Neural cell (in vitro differentiated cells): Measurements from ENCODE around the gene PRIMA1. TPM values are rescaled to one million over a fixed set of nuclear protein-coding genes. Genes with fewer than 3 reads are reported as not detected.

Source experiments
- H2AFZ ChIP-seq: fragments of 200-600, 300-800 bp; sonication (generic), shearing (Covaris generic); 2 replicates; pipeline ENCODE4 v1.6.0; 2014; ENCODE audit warnings: low read depth, mild to moderate bottlenecking, antibody characterized with exemption, low read length, moderate library complexity
- H3F3A ChIP-seq: fragments of 200-600 bp; shearing (Covaris generic); 2 replicates; pipeline ENCODE4 v1.6.1; 2016; ENCODE audit warnings: mild to moderate bottlenecking, moderate library complexity, mixed read lengths, antibody characterized with exemption, low read length; ENCODE audit not compliant: insufficient read depth, poor library complexity, severe bottlenecking
- H3K27ac ChIP-seq: fragments of 200-600, 300-800 bp; sonication (generic), shearing (Covaris generic); 2 replicates; pipeline ENCODE4 v1.5.1; 2014; ENCODE audit warnings: mild to moderate bottlenecking, low read length, moderate library complexity
- H3K27me3 ChIP-seq: fragments of 300-800, 200-600 bp; sonication (generic), shearing (Covaris generic); 2 replicates; pipeline ENCODE4 v1.6.0; 2014; ENCODE audit warnings: mild to moderate bottlenecking, low read depth, low read length, moderate library complexity; ENCODE audit not compliant: insufficient read depth
- H3K36me3 ChIP-seq: fragments of 300-800, 200-600 bp; sonication (generic), shearing (Covaris generic); 2 replicates; pipeline ENCODE4 v1.5.1; 2014; ENCODE audit warnings: mild to moderate bottlenecking, antibody characterized with exemption, low read length, moderate library complexity; ENCODE audit not compliant: insufficient read depth
- H3K4me2 ChIP-seq: fragments of 300-800, 200-600 bp; sonication (generic), shearing (Covaris generic); 2 replicates; pipeline ENCODE4 v1.6.0; 2014; ENCODE audit warnings: mild to moderate bottlenecking, low read length
- H3K4me3 ChIP-seq: fragments of 300-800, 200-600 bp; sonication (generic), shearing (Covaris generic); 2 replicates; pipeline ENCODE4 v1.5.1; 2014; ENCODE audit warnings: mild to moderate bottlenecking, low read length, moderate library complexity
- H3K79me2 ChIP-seq: fragments of 200-600 bp; shearing (Covaris generic); replicated peaks from 2 replicates; pipeline ENCODE4 v1.6.0; 2014; ENCODE audit warnings: mild to moderate bottlenecking, low read length, moderate library complexity; ENCODE audit not compliant: insufficient read depth
- H3K9ac ChIP-seq: fragments of 300-800, 200-600 bp; sonication (generic), shearing (Covaris generic); 2 replicates; pipeline ENCODE4 v1.6.1; 2016; ENCODE audit warnings: mild to moderate bottlenecking, low read length, mixed read lengths
- H3K9me2 ChIP-seq: fragments of 200-600 bp; shearing (Covaris generic); 2 replicates; pipeline ENCODE4 v1.6.1; 2016; ENCODE audit warnings: mild to moderate bottlenecking, low read length, mixed read lengths; ENCODE audit not compliant: insufficient read depth
- H3K9me3 ChIP-seq: fragments of 200-600, 300-800 bp; sonication (generic), shearing (Covaris generic); 2 replicates; pipeline ENCODE4 v1.6.1; 2016; ENCODE audit warnings: mild to moderate bottlenecking, mixed run types, low read length, moderate library complexity, mixed read lengths
- H4K20me1 ChIP-seq: fragments of 200-600 bp; shearing (Covaris generic); 2 replicates; pipeline ENCODE4 v1.6.1; 2016; ENCODE audit warnings: mild to moderate bottlenecking, mixed run types; ENCODE audit not compliant: insufficient read depth
- CTCF ChIP-seq: fragments of 450-650 bp; IDR thresholded peaks from 2 replicates; pipeline ENCODE4 v1.5.1; 2014; ENCODE audit warnings: antibody characterized with exemption, mild to moderate bottlenecking, moderate library complexity; ENCODE audit not compliant: poor library complexity, severe bottlenecking
- EP300 ChIP-seq: fragments of 450-650 bp; conservative IDR thresholded peaks from 2 replicates; pipeline ENCODE4 v1.6.1; 2014; ENCODE audit warnings: antibody characterized with exemption, mild to moderate bottlenecking, moderate library complexity; ENCODE audit not compliant: poor library complexity, severe bottlenecking
- EZH2 ChIP-seq: fragments of 200-600, 300-800 bp; shearing (Covaris generic), sonication (generic); IDR thresholded peaks from 2 replicates; pipeline ENCODE4 v1.6.1; 2014; ENCODE audit warnings: antibody characterized with exemption, low read length, borderline replicate concordance, mild to moderate bottlenecking; ENCODE audit not compliant: insufficient read depth, poor library complexity, severe bottlenecking
- MXI1 ChIP-seq: fragments of 450-650 bp; conservative IDR thresholded peaks from 2 replicates; pipeline ENCODE4 v1.6.1; 2014; ENCODE audit warnings: antibody characterized with exemption, mild to moderate bottlenecking; ENCODE audit not compliant: poor library complexity, severe bottlenecking
- POLR2AphosphoS5 ChIP-seq: IDR thresholded peaks from 2 replicates; pipeline ENCODE4 v1.6.1; 2012
- RAD21 ChIP-seq: fragments of 450-650 bp; conservative IDR thresholded peaks from 2 replicates; pipeline ENCODE4 v1.6.1; 2014; ENCODE audit warnings: antibody characterized with exemption, mild to moderate bottlenecking, moderate library complexity
- REST ChIP-seq: IDR thresholded peaks from 2 replicates; pipeline ENCODE4 v1.6.1; 2012; ENCODE audit warnings: borderline replicate concordance
- SMC3 ChIP-seq: fragments of 450-650 bp; conservative IDR thresholded peaks from 2 replicates; pipeline ENCODE4 v1.6.1; 2014; ENCODE audit warnings: antibody characterized with exemption, mild to moderate bottlenecking, moderate library complexity; ENCODE audit not compliant: poor library complexity
- TAF1 ChIP-seq: IDR thresholded peaks from 2 replicates; pipeline ENCODE4 v1.6.1; 2012; ENCODE audit warnings: low read depth
- polyA plus RNA-seq: library from polyadenylated mRNA; depleted of rRNA; stranded (reverse); fragments of >200 nt; gene quantifications from 2 replicates; pipeline ENCODE4 v1.2.3, GENCODE V29; 2014

The PRIMA1 gene
- polyA plus RNA-seq, 1 donor from 2014 or later = not detected

- Histone ChIP-seq H3K27me3 (no peaks in the 10 kb centered on the region), H3F3A (no peaks in the 10 kb centered on the region), H3K4me3 (no peak overlapping the region), H3K27ac (no peak overlapping the region), H3K79me2 (no peaks in the 10 kb centered on the region), H4K20me1 (no peaks in the 10 kb centered on the region), H3K4me2 (no peak overlapping the region), H3K9me3 (no peaks in the 10 kb centered on the region), H3K9me2 (no peaks in the 10 kb centered on the region), H3K9ac (no peak overlapping the region), H3K36me3 (no peaks in the 10 kb centered on the region), H2AFZ (no peak overlapping the region)
- no peak for TF ChIP-seq CTCF
- no peak for TF ChIP-seq EZH2
- no peak for TF ChIP-seq EP300
- TF ChIP-seq SMC3 = no peak
- TF ChIP-seq TAF1 = no peak
- no peak for TF ChIP-seq REST
- no peak for TF ChIP-seq POLR2AphosphoS5
- TF ChIP-seq RAD21 = no peak
- no peak for TF ChIP-seq MXI1
Measured at GRCh38 chr14:93708800-93709199, 79.5 kb downstream of the PRIMA1 start.

DNA sequence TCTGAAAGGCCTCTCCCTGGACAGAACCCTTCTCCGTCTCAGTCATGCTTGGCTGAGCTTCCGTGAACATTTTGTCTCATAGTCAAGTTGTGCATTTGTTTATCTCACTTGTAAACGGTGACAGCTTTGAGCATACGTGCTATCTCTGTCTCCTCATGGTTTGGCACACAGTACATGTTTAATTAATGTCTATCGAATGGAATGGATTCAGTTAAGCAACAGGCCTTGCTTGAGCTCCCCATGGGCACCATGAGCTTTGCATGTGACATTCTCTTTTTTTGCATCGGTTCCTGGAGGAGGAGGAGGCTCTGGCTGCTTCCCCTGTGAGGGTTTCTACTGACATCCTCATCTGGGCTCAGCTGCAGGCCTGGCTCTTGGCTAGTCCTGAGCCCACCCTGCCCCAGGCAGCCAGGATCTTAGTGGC is 80.0 kb downstream of the PRIMA1 start:
- no peak overlapping the region for H3K4me3 ChIP-seq
- no peaks in the 10 kb centered on the region for H3K9me2 ChIP-seq
- no peak overlapping the region for H3K9ac ChIP-seq
- TF ChIP-seq TAF1 (no peak), REST (no peak), CTCF (no peak), SMC3 (no peak), POLR2AphosphoS5 (no peak), MXI1 (no peak), EP300 (no peak), RAD21 (no peak), EZH2 (no peak)
- no peaks in the 10 kb centered on the region for H3F3A ChIP-seq
- H3K27me3 ChIP-seq = no peaks in the 10 kb centered on the region
- no peak overlapping the region for H3K4me2 ChIP-seq
- no peaks in the 10 kb centered on the region for H3K79me2 ChIP-seq
- H3K9me3 ChIP-seq = no peaks in the 10 kb centered on the region
- H3K36me3 ChIP-seq = no peaks in the 10 kb centered on the region
- no peaks in the 10 kb centered on the region for H4K20me1 ChIP-seq
- H2AFZ ChIP-seq = no peak overlapping the region
- H3K27ac ChIP-seq = no peak overlapping the region
